GM21619 (cell line): ENCODE data around the gene PRAMEF33.
"Not testable (repeated sequence)": the region's sequence is repeated elsewhere in the genome, so short reads cannot be mapped to it uniquely, and the experiment has no call there.

ENCODE experiments used
- ATAC-seq: cut with Tn5 transposase; IDR thresholded peaks from one replicate; pipeline ENCODE4 v1.9.1; 2021; ENCODE audit not compliant: unreplicated experiment

PRAMEF33 gene, protein sequence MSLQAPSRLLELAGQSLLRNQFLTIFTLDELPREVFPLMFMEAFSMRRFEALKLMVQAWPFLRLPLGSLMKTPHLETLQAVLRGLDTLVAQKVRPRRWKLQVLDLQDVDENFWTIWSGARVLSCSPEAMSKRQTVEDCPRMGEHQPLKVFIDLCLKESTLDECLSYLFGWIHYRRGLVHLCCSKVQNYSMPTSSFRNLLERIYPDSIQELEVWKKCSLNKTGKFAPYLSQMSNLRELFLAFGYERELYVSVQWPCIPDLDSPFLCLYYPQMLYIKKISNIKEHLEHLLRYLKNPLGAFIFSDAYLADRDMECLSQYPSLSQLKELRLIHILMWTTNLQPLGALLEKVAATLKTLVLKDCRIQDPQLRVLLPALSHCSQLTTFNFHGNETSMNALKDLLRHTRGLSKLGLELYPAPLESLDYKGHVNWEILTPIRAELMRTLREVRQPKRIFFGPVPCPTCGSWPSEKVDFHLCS

GRCh38 chr1:13303239-13303638, at the start of gene PRAMEF33:
TSS of gene PRAMEF33 (plus strand) at chr1:13303539. CDS start at chr1:13305955, 2,416 bp downstream.
- ATAC-seq: not testable (repeated sequence)

- ATAC-seq: not testable (repeated sequence)
These were observed 49.4 kb upstream of the PRAMEF33 start, which contains the start of gene PRAMEF5 for GRCh38 chr1:13253898-13254297. TSS of gene PRAMEF5 (plus strand) at chr1:13254198. CDS start at chr1:13259269, 5,071 bp downstream.

DNA sequence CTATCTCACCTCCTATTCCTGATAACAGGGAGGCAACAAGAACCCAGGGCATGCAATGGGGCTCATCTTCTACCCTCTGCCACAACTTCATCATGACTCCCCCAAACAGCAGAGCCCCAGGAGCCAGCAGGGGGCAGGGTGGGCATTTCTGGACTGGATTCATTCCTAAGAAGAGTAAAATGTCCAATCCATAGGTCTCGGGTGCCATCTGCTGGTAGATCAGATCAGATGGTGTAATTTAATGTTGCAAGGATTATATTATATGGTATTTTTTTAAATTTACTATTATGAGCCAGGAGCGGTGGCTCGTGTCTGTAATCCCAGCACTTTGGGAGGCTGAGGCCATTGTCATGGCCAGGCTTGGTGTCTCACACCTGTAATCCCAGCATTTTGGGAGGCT, 38.2 kb upstream of the PRAMEF33 start:
- not testable (repeated sequence) for ATAC-seq

DNA sequence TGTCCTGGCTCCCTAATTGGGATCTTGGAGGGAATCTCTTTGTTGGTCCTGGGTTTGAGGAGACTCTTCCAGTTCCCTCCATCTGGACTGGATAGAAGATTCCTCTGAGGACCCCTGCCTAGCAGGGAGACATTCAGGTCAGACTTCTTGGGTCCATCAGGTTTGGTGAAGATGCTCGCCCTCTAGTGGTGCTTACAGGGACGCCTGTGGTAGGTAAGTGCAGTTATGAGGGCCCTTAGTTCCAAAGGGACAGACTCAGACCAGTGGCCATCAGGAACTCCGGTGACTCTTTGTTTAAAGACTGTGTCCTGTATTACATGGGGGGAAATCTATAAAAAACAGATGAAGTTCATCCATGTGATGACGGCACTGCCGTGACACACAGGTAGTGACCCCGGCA, 26.3 kb upstream of the PRAMEF33 start:
- not testable (repeated sequence) for ATAC-seq

- not testable (repeated sequence) for ATAC-seq
These were observed 23.7 kb upstream of the PRAMEF33 start for GRCh38 chr1:13279617-13280016.

- ATAC-seq: not testable (repeated sequence)
These were observed 18.3 kb upstream of the PRAMEF33 start, which contains the start of gene PRAMEF8 for GRCh38 chr1:13285037-13285436. TSS of gene PRAMEF8 (minus strand) at chr1:13285137. CDS start at chr1:13284091, 1,046 bp downstream.

GRCh38 chr1:13289030-13289429, 14.3 kb upstream of the PRAMEF33 start:
- not testable (repeated sequence) for ATAC-seq

GRCh38 chr1:13297216-13297931, 6.0 kb upstream of the PRAMEF33 start:
- ATAC-seq: not testable (repeated sequence)

- not testable (repeated sequence) for ATAC-seq
These were observed 4.6 kb upstream of the PRAMEF33 start for GRCh38 chr1:13298699-13299098.

- not testable (repeated sequence) for ATAC-seq
These were observed 1.1 kb upstream of the PRAMEF33 start for GRCh38 chr1:13302197-13302596.

GRCh38 chr1:13315281-13315680, 11.9 kb downstream of the PRAMEF33 start, which contains the start of gene PRAMEF15:
TSS of gene PRAMEF15 (plus strand) at chr1:13315581. CDS start at chr1:13318408, 2,827 bp downstream.
- not testable (repeated sequence) for ATAC-seq

- ATAC-seq: not testable (repeated sequence)
These were observed 39.2 kb downstream of the PRAMEF33 start for GRCh38 chr1:13342496-13342895.

DNA sequence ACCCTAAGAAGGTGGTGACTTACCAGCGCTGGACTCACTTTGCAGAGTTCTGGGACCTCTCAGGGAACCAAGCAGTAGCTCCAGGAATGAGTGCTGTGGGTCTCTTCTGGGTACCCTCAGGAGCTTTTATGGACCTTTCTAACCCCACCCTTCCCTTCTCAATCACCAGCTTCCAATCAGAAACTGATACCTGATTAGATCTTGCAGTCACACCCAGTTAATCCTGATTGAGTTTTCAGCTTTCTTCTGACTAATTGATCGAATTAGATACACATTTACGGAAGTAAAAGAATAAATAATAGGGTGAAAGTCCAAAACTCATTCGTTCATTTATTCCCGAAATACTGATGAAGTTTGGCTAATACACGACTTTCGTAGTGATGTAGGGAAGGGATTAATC, 43.7 kb downstream of the PRAMEF33 start, which contains the start of gene PRAMEF14:
Gene PRAMEF14, minus strand, starts transcription at position 101 of the 400 bp plus-strand sequence. CDS start 1,820 bp downstream, outside the sequence.
- not testable (repeated sequence) for ATAC-seq

DNA sequence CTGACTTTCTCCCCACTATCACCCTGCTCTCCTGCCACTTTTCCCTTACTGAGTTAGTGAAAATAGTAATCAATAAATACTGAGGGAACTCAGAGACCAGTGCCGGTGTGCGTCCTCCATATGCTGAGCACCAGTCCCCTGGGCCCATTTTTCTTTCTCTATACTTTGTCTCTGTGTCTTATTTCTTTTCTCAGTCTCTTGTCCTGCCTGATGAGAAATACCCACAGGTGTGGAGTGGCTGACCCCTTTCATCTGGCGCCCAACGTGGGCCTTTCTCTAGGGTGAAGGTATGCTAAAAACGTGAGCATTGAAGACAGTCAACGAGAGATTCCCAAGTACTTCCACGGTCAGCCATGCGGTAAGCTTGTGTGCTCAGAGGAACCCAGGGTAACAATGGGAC, 50.1 kb downstream of the PRAMEF33 start:
- not testable (repeated sequence) for ATAC-seq

DNA sequence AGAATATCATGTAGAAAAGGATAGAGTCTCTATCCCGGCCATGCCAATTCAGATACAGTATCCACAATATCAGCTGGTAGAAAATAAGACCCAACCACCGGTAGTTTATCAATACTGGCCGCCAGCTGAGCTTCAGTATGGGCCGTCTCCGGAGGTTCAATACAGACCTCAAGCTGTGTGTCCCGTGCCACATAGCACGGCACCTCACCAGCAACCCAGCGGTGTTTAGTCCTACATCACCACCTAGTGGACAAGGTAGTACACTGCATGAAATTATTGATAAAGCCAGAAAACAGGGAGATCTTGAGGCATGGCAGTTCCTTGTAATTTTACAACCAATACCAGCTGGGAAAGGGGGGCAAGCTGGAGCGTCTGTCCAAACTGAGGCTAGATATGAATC, 51.1 kb downstream of the PRAMEF33 start:
- not testable (repeated sequence) for ATAC-seq

DNA sequence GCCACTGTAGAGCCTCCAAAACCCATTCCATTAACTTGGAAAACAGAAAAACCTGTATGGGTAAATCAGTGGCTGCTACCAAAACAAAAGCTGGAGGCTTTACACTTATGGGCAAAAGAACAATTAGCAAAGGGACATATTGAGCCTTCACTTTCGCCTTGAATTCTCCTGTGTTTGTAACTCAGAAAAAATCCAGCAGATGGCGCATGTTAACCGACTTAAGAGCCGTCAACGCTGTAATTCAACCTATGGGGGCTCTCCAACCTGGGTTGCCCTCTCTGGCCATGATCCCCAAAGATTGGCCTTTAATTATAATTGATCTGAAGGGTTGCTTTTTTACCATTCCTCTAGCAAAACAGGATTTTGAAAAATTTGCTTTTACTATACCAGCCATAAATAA, 53.4 kb downstream of the PRAMEF33 start:
- not testable (repeated sequence) for ATAC-seq
